ENCODE data around the gene SMG7. TPM values are rescaled to one million over a fixed set of nuclear protein-coding genes. Genes with fewer than 3 reads are reported as not detected.

Gene SMG7
- total RNA-seq, 1 donor from 2014 or later, result 41.4 TPM

DNA sequence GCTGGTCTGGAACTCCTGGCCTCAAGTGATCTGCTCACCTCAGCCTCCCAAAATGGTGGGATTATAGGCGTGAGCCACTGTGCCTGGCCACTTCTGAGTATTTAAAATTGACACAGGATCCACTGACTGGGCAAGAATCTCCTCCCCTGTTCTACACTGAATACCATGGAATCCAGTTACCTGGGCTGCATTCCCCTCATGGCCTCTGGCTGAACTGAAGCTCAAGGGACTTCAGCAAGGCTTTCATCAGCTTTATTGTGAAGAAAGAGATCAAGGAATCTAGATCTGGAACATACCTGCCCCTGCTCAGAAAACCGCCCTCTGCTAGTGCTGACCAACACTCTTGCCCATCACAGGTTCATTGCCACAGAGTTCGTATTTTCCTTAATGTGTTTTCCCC, 97.5 kb downstream of the SMG7 start:
- Mint-ChIP-seq H3K27me3 (ENCODE audit: unreplicated experiment) (no peaks in the 10 kb centered on the region), H3K4me1 (ENCODE audit: unreplicated experiment) (peaks cover 7% of the 10 kb centered on the region), H3K36me3 (ENCODE audit: unreplicated experiment) (no peaks in the 10 kb centered on the region), H3K4me3 (ENCODE audit: unreplicated experiment) (no peak overlapping the region), H3K9me3 (ENCODE audit: unreplicated experiment) (no peaks in the 10 kb centered on the region), H3K27ac (ENCODE audit: unreplicated experiment) (no peak overlapping the region)
- TF ChIP-seq, protein P1, sequence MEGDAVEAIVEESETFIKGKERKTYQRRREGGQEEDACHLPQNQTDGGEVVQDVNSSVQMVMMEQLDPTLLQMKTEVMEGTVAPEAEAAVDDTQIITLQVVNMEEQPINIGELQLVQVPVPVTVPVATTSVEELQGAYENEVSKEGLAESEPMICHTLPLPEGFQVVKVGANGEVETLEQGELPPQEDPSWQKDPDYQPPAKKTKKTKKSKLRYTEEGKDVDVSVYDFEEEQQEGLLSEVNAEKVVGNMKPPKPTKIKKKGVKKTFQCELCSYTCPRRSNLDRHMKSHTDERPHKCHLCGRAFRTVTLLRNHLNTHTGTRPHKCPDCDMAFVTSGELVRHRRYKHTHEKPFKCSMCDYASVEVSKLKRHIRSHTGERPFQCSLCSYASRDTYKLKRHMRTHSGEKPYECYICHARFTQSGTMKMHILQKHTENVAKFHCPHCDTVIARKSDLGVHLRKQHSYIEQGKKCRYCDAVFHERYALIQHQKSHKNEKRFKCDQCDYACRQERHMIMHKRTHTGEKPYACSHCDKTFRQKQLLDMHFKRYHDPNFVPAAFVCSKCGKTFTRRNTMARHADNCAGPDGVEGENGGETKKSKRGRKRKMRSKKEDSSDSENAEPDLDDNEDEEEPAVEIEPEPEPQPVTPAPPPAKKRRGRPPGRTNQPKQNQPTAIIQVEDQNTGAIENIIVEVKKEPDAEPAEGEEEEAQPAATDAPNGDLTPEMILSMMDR (IDR thresholded peaks at IDR 0.05), result no peak
- DNase-seq (ENCODE audit: extremely low spot score, unreplicated experiment), result no peak

DNA sequence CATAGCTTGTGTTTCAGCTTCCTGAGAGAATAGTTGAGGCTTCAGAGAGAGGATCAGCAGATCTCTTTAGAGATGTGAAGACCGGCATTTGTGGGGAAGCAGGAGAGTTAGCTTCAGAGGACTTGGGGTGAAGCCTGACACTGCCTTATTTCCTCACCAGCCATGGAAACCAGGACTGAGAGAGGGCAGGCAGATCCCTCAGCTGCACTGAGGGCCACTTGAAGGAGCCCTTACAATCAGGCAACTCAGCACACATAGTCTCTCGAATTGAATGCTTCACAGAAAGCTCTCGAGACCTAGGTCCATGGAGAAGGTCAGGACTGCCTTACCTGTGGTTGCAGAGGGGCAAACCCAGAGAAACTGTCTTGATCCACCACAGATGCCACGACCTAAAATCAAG, 98.2 kb downstream of the SMG7 start:
- H3K4me3 Mint-ChIP-seq (ENCODE audit: unreplicated experiment), result no peak overlapping the region
- H3K27me3 Mint-ChIP-seq (ENCODE audit: unreplicated experiment), result no peaks in the 10 kb centered on the region
- TF ChIP-seq, protein P1 (IDR thresholded peaks at IDR 0.05), result no peak
- no peaks in the 10 kb centered on the region for H3K36me3 Mint-ChIP-seq (ENCODE audit: unreplicated experiment)
- no peaks in the 10 kb centered on the region for H3K9me3 Mint-ChIP-seq (ENCODE audit: unreplicated experiment)
- peaks cover 7% of the 10 kb centered on the region for H3K4me1 Mint-ChIP-seq (ENCODE audit: unreplicated experiment)
- no peak for DNase-seq (ENCODE audit: extremely low spot score, unreplicated experiment)
- no peak overlapping the region for H3K27ac Mint-ChIP-seq (ENCODE audit: unreplicated experiment)

DNA sequence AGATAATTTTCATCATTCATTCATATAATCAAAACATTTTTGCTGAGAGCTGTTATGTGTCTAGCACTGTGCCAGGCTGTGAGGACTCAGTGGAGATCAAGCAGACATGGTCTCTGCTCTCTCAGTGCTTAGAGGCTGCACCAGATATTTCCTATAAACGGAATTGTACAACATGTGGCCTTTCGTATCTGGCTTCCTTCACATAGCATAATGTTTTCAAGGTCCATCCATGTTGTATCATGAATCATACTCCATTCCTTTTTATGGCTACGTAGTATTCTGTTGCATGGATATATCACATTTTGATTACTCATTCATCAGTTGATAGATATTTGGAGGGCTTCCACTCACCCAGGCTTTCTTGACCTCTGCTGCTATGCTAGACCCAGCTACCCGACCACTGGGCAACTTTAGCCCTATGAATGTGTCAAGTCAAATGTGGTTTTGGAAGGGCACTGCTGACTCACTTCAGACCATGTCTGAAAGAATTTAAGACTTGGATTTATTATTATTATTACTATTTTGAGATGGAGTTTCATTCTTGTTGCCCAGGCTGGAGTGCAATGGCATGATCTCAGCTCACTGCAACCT, 99.5 kb downstream of the SMG7 start:
- Mint-ChIP-seq H3K4me1 (ENCODE audit: unreplicated experiment) (peaks cover 10% of the 10 kb centered on the region), H3K36me3 (ENCODE audit: unreplicated experiment) (no peaks in the 10 kb centered on the region), H3K9me3 (ENCODE audit: unreplicated experiment) (no peaks in the 10 kb centered on the region), H3K27ac (ENCODE audit: unreplicated experiment) (no peak overlapping the region), H3K4me3 (ENCODE audit: unreplicated experiment) (no peak overlapping the region), H3K27me3 (ENCODE audit: unreplicated experiment) (no peaks in the 10 kb centered on the region)
- DNase-seq (ENCODE audit: extremely low spot score, unreplicated experiment), result no peak
- TF ChIP-seq, protein P1 (IDR thresholded peaks at IDR 0.05), result no peak

DNA sequence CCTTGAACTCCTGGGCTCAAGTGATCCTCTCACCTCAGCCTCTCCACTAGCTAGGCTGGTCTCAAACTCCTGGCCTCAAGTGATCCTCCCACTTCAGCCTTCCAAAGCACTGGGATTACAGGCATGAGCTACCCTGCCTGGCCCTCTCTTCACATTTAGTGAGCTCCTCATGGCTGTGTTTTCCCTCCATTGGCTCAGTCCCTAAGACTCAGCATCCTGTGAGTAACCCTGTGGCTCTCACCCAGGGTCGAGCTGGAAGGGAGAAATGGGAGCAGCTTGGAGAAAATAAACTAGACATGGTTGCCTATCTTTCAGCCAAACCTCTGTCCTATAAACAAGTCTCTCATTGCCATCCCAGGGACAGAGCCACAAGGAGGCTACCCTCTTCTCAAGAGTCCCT, 100.4 kb downstream of the SMG7 start:
- H3K27me3 Mint-ChIP-seq (ENCODE audit: unreplicated experiment), result no peaks in the 10 kb centered on the region
- TF ChIP-seq, protein P1 (IDR thresholded peaks at IDR 0.05), result no peak
- peaks cover 10% of the 10 kb centered on the region for H3K4me1 Mint-ChIP-seq (ENCODE audit: unreplicated experiment)
- no peak for DNase-seq (ENCODE audit: extremely low spot score, unreplicated experiment)
- H3K4me3 Mint-ChIP-seq (ENCODE audit: unreplicated experiment), result no peak overlapping the region
- H3K36me3 Mint-ChIP-seq (ENCODE audit: unreplicated experiment), result no peaks in the 10 kb centered on the region
- no peak overlapping the region for H3K27ac Mint-ChIP-seq (ENCODE audit: unreplicated experiment)
- no peaks in the 10 kb centered on the region for H3K9me3 Mint-ChIP-seq (ENCODE audit: unreplicated experiment)

DNA sequence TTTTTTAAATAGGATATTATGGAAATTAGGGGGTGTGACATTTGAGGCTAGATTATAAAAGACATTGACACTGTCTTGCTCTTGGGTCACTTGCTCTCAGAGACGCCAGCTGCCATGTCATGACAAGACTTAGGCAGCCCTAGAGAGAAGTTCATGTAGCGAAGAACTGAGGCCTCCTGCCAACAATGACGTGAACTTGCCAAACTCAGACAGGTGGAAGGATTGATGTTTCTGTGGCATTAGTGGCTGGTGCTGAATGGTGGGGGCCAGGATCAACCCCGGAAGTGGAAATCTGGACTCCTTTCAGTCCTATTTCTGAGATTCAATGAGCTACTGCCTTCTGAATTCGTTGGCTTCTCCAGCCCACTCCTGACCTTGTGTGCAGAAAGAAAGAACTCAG, 103.3 kb downstream of the SMG7 start:
- Mint-ChIP-seq H3K27ac (ENCODE audit: unreplicated experiment) (no peak overlapping the region), H3K4me3 (ENCODE audit: unreplicated experiment) (no peak overlapping the region)
- TF ChIP-seq, protein P1 (IDR thresholded peaks at IDR 0.05), result no peak

More for the DNA sequence above, 103.3 kb downstream of the SMG7 start:
- Mint-ChIP-seq H3K9me3 (ENCODE audit: unreplicated experiment) (no peaks in the 10 kb centered on the region), H3K4me1 (ENCODE audit: unreplicated experiment) (peaks cover 5% of the 10 kb centered on the region), H3K36me3 (ENCODE audit: unreplicated experiment) (no peaks in the 10 kb centered on the region), H3K27me3 (ENCODE audit: unreplicated experiment) (peaks cover 5% of the 10 kb centered on the region)
- no peak for DNase-seq (ENCODE audit: extremely low spot score, unreplicated experiment)

All from osteocyte (in vitro differentiated cells).